Neuronal stem cell (in vitro differentiated cells): ENCODE measurements around the gene MAN1A2.

Source experiments
- DNase-seq: peaks from one replicate; pipeline ENCODE4 v3.0.0-alpha.2; 2013; ENCODE audit warnings: low spot score
- H2AFZ ChIP-seq: one replicate; pipeline ENCODE4 v1.6.1; 2013; ENCODE audit warnings: mild to moderate bottlenecking, low read length, inconsistent platforms
- H2AK5ac ChIP-seq: 2 replicates; pipeline ENCODE4 v1.6.1; 2013; ENCODE audit warnings: low read depth, mild to moderate bottlenecking, inconsistent platforms, low read length, moderate library complexity, mixed read lengths
- H2BK120ac ChIP-seq: 2 replicates; pipeline ENCODE4 v1.6.1; 2013; ENCODE audit warnings: low read depth, mild to moderate bottlenecking, inconsistent platforms, low read length, moderate library complexity, mixed read lengths
- H2BK12ac ChIP-seq: one replicate; pipeline ENCODE4 v1.6.1; 2013; ENCODE audit warnings: low read length, inconsistent platforms
- H2BK15ac ChIP-seq: 2 replicates; pipeline ENCODE4 v1.6.1; 2013; ENCODE audit warnings: mild to moderate bottlenecking, low read length, inconsistent platforms, mixed read lengths
- H2BK5ac ChIP-seq: one replicate; pipeline ENCODE4 v1.6.1; 2013; ENCODE audit warnings: inconsistent platforms, mild to moderate bottlenecking, low read length, moderate library complexity
- H3K14ac ChIP-seq: one replicate; pipeline ENCODE4 v1.6.1; 2013; ENCODE audit warnings: low read length, inconsistent platforms
- H3K18ac ChIP-seq: 2 replicates; pipeline ENCODE4 v1.6.1; 2013; ENCODE audit warnings: low read length, inconsistent platforms
- H3K23ac ChIP-seq: 2 replicates; pipeline ENCODE4 v1.6.1; 2013; ENCODE audit warnings: low read depth, mild to moderate bottlenecking, mixed read lengths, low read length, inconsistent platforms; ENCODE audit not compliant: poor library complexity
- H3K27ac ChIP-seq: replicated peaks from 3 replicates; pipeline ENCODE4 v1.5.1; 2013; ENCODE audit warnings: low read length, inconsistent platforms
- H3K27me3 ChIP-seq, 3 experiments: 2 replicates each; pipeline ENCODE4 v1.6.1; 2013; ENCODE audit warnings: low read length in 3 of 3, mild to moderate bottlenecking in 2 of 3, inconsistent platforms in 1 of 3, low read depth in 1 of 3, mixed read lengths in 1 of 3, moderate library complexity in 1 of 3; ENCODE audit not compliant: control insufficient read depth in 3 of 3, insufficient read depth in 3 of 3
- H3K36me3 ChIP-seq, 2 donors: replicated peaks in 1 of 2; 2 replicates each; pipeline ENCODE4 v1.6.1; 2013; ENCODE audit warnings: low read length in 2 of 2; ENCODE audit not compliant: control insufficient read depth in 2 of 2, insufficient read depth in 2 of 2
- H3K4ac ChIP-seq: 2 replicates; pipeline ENCODE4 v1.6.1; 2013; ENCODE audit warnings: inconsistent platforms, mild to moderate bottlenecking, low read length, moderate library complexity
- H3K4me1 ChIP-seq, 2 donors: 1 replicate in 1 of 2; 2 replicates in 1 of 2; pipeline ENCODE4 v1.6.1; 2013; ENCODE audit warnings: low read length in 2 of 2, low read depth in 1 of 2; ENCODE audit not compliant: control insufficient read depth in 2 of 2, insufficient read depth in 1 of 2
- H3K4me2 ChIP-seq: one replicate; pipeline ENCODE4 v1.6.1; 2013; ENCODE audit warnings: mild to moderate bottlenecking, low read length, inconsistent platforms; ENCODE audit not compliant: insufficient read depth, poor library complexity, severe bottlenecking
- H3K4me3 ChIP-seq, 2 donors: 2 replicates each; pipeline ENCODE4 v1.5.1; 2013; ENCODE audit warnings: low read length in 2 of 2, mild to moderate bottlenecking in 2 of 2, inconsistent platforms in 1 of 2, moderate library complexity in 1 of 2
- H3K79me1 ChIP-seq: one replicate; pipeline ENCODE4 v1.6.1; 2013; ENCODE audit warnings: low read depth, mild to moderate bottlenecking, inconsistent platforms, low read length, moderate library complexity
- H3K9ac ChIP-seq: one replicate; pipeline ENCODE4 v1.6.1; 2013; ENCODE audit warnings: mild to moderate bottlenecking, low read depth, low read length, inconsistent platforms; ENCODE audit not compliant: poor library complexity
- H3K9me3 ChIP-seq, 2 donors: replicated peaks in 1 of 2; 2 replicates each; pipeline versions ENCODE3 to v1.6.1; 2013; ENCODE audit warnings: low read length in 2 of 2, mild to moderate bottlenecking in 2 of 2, inconsistent platforms in 1 of 2, low read depth in 1 of 2, mixed read lengths in 1 of 2, moderate library complexity in 1 of 2; ENCODE audit not compliant: control insufficient read depth in 2 of 2, insufficient read depth in 1 of 2
- H4K8ac ChIP-seq: one replicate; pipeline ENCODE4 v1.6.1; 2013; ENCODE audit warnings: low read depth, mild to moderate bottlenecking, inconsistent platforms, low read length, moderate library complexity
- H4K91ac ChIP-seq: one replicate; pipeline ENCODE4 v1.6.1; 2013; ENCODE audit warnings: low read length, low read depth, mild to moderate bottlenecking, inconsistent platforms; ENCODE audit not compliant: poor library complexity
- WGBS, 2 donors: extraction: QIAGEN DNeasy Blood & Tissue Kit; methylation state at CpG; one replicate each; pipeline ENCODE4 v1.1.7; 2013; ENCODE audit warnings: missing lambda C conversion rate in 2 of 2, mixed read lengths in 1 of 2; ENCODE audit not compliant: insufficient read length in 2 of 2, insufficient replicate concordance in 1 of 2; ENCODE audit errors: extremely low coverage in 2 of 2; 5-methylcytosine and 5-hydroxymethylcytosine counted together

The MAN1A2 gene

DNA sequence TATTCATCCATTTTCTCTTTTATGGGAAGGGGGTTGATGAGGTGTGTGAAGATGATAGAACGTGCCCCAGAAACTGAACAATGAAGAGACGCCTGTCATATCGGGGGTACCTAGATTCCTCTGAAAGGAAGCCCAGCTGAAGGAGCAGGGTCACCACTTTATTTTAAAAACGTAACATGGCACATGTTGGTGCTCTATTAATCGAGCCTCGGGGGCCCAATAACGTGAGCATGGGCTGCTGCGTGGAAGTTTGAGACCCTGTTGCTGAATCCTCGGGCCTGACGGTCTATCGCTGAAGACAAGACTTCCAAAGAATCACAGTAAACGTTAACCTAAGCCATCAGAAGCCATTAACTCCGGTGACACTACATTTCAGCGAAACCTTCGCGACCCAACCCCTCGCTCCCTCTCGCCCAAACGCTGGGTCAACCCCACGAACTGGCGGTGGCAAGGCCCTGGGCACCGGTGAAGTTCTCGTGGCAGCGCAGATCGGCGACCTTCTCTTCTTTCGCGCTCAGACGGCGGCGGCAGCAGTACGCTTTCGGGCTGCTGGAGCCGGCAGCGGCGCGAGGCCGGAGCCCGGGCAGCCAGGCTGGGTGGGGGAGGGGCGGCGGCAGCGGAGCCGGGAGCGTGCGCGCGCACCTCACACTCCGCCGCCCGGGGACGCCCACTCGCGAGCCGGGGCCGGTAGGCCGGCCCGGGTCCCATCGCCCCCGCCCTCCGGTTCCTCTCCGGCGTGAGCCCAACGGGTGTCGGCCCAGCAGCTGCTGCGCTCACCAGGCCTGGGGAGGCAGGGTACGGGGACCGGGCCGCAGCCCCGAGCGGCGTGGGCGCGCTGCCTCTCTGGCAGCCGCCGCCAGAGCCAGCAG lies 838 bp upstream of the MAN1A2 start:
- Histone ChIP-seq H3K9me3 (no peaks in the 10 kb centered on the region), H3K18ac (peak overlapping the region; percentile 99), H3K36me3 (no peaks in the 10 kb centered on the region), H3K4ac (no peak overlapping the region), H4K8ac (no peak overlapping the region), H3K4me1 (peaks cover under 1 to 20% of the 10 kb centered on the region in 2 donors), H2BK12ac (no peak overlapping the region), H3K23ac (peak overlapping the region; percentile 86), H3K9ac (peak overlapping the region; percentile 94), H3K79me1 (peaks cover 2% of the 10 kb centered on the region), H3K4me2 (peak overlapping the region; percentile 66), H2AFZ (peak overlapping the region; percentile 94), H2BK15ac (no peak overlapping the region), H3K4me3 (peak overlapping the region; percentile 87 to 97), H2AK5ac (no peak overlapping the region), H3K27ac (peak overlapping the region; percentile 96), H2BK5ac (peak overlapping the region; percentile 93), H3K27me3 (no peaks in the 10 kb centered on the region), H4K91ac (peak overlapping the region; percentile 35), H3K14ac (no peak overlapping the region), H2BK120ac (no peak overlapping the region)
- no CpG with 5 or more reads among the region's 75 CpGs for WGBS, 2 donors
- peak; percentile 79 for DNase-seq

DNA sequence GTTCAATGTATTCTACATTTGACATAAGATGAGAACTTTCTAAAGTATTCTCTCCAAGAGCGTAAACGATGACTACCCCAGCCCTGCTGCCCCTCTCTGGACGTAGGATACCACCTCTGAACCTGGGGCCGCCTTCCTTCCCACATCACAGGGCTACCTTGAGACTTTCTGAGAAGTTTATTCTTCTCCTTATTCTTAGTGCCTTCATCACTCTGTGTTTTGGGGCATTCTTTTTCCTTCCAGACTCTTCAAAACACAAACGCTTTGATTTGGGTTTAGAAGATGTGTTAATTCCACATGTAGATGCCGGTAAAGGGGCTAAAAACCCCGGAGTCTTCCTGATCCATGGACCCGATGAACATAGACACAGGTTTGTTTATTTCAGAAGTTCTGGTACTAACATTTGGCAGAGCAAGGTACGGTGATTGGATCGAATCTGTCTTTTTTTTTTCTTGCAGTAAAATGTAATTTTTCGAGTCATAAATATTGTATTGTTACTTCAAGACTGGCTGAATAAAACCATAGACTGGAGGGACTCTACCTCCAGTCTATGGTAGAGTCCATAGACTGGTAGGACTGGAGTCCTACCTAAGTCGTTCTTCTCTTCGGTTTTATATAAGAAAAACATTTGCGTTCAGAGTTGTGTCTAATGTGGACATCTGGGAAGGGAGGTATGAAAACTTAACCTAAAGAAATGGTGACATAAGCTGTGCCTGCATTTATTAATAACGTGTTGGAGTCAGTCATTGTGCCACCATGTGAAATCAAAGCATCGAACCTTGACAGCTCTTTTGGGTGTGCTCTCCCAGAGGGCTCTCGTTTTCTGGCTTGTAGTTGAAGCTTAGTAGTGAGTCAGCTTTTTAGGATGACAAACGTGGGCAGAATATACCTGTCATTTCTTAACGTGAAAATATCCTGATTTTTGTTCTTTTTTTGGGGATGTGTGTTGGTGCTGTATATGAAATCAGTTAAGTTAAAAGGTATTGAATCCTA lies 1.2 kb downstream of the MAN1A2 start:
- no CpG with 5 or more reads among the region's 19 CpGs for WGBS, 2 donors
- peaks cover 2 to 23% of the 10 kb centered on the region in 2 donors for H3K4me1 ChIP-seq
- H3K4me3 ChIP-seq: peak overlapping the region; percentile 87 to 97

DNA sequence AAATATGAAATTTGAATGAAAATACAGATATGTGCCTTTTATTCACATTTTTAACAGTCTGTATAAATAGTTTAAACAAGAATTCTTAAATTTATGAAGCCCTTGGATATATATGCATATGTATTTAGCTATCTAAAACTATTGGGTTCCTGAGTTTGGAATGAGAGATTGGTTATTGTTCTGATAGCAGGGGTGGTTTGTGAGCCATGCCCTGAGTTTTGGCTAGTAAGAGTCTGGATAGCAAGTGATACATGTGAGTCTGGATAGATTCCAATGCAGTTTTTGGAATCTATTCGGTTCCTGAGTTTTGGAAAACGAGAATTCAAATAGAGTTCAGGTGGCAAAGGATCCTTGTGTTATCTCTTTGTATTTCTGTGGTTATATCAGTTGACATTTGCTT lies 2.8 kb downstream of the MAN1A2 start:
- Histone ChIP-seq H2BK120ac (no peak overlapping the region), H3K9me3 (peaks cover 0 to 2% of the 10 kb centered on the region in 2 donors), H3K9ac (no peak overlapping the region), H2BK12ac (no peak overlapping the region), H3K27ac (no peak overlapping the region), H4K91ac (no peak overlapping the region), H3K27me3 (no peaks in the 10 kb centered on the region), H2BK5ac (no peak overlapping the region), H3K79me1 (peaks cover 2% of the 10 kb centered on the region), H3K14ac (no peak overlapping the region), H3K23ac (no peak overlapping the region), H2AK5ac (no peak overlapping the region), H3K4me1 (peaks cover 2 to 23% of the 10 kb centered on the region in 2 donors), H2BK15ac (no peak overlapping the region), H3K36me3 (no peaks in the 10 kb centered on the region), H2AFZ (no peak overlapping the region), H3K4ac (no peak overlapping the region), H3K18ac (no peak overlapping the region), H3K4me3 (peak overlapping the region in 1 of 2 donors; percentile 15), H3K4me2 (no peak overlapping the region), H4K8ac (no peak overlapping the region)
- DNase-seq: no peak
- no CpG with 5 or more reads among the region's 2 CpGs for WGBS, 2 donors

More for the DNA sequence above, 1.2 kb downstream of the MAN1A2 start:
- Histone ChIP-seq H3K4ac (no peak overlapping the region), H3K23ac (no peak overlapping the region), H3K9ac (no peak overlapping the region), H3K18ac (no peak overlapping the region), H2BK15ac (no peak overlapping the region), H4K8ac (no peak overlapping the region), H3K9me3 (no peaks in the 10 kb centered on the region), H3K27ac (no peak overlapping the region), H3K14ac (no peak overlapping the region), H3K36me3 (no peaks in the 10 kb centered on the region), H2BK120ac (no peak overlapping the region), H3K27me3 (no peaks in the 10 kb centered on the region), H2BK12ac (no peak overlapping the region), H3K4me2 (peak overlapping the region; percentile 66), H2AFZ (peak overlapping the region; percentile 94), H4K91ac (no peak overlapping the region), H2AK5ac (no peak overlapping the region), H3K79me1 (peaks cover 2% of the 10 kb centered on the region), H2BK5ac (no peak overlapping the region)
- DNase-seq: no peak

DNA sequence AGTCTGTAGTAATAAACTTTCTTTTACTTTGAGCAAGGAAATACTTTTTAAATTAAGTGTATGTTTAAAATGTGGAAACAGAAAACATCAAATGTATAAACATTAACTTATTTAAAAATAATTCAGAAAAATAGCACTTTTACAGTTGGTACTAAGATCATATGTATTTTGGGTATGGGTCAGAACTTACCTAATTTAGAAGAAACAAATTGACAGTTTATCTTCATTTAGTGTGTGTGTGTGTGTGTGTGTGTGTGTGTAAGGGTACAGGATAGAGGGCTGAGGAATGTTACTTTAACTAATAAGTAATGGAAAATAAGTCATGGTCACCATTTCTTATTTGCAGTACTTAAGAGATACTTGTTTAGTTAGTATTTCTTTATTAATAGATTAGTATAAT lies 3.3 kb downstream of the MAN1A2 start:
- H3K27ac ChIP-seq: no peak overlapping the region
- H3K23ac ChIP-seq: no peak overlapping the region
- no peaks in the 10 kb centered on the region for H3K27me3 ChIP-seq
- H2BK15ac ChIP-seq: no peak overlapping the region
- H3K9ac ChIP-seq: no peak overlapping the region
- H4K8ac ChIP-seq: no peak overlapping the region
- no peak overlapping the region for H2AK5ac ChIP-seq
- H3K4ac ChIP-seq: no peak overlapping the region
- H3K36me3 ChIP-seq: no peaks in the 10 kb centered on the region
- H2BK120ac ChIP-seq: no peak overlapping the region
- no peak overlapping the region for H2BK5ac ChIP-seq
- H3K18ac ChIP-seq: no peak overlapping the region
- peaks cover 2% of the 10 kb centered on the region for H3K79me1 ChIP-seq
- H3K4me3 ChIP-seq: peak overlapping the region in 1 of 2 donors; percentile 15
- H2BK12ac ChIP-seq: no peak overlapping the region
- DNase-seq: no peak
- no peak overlapping the region for H3K4me2 ChIP-seq
- no peak overlapping the region for H2AFZ ChIP-seq
- peaks cover 0 to 2% of the 10 kb centered on the region in 2 donors for H3K9me3 ChIP-seq
- no peak overlapping the region for H3K14ac ChIP-seq
- peaks cover 2 to 23% of the 10 kb centered on the region in 2 donors for H3K4me1 ChIP-seq
- no peak overlapping the region for H4K91ac ChIP-seq
